CD4-positive, alpha-beta memory T cell (primary cell): ENCODE measurements around the gene HMGCR. TPM values are rescaled to one million over a fixed set of nuclear protein-coding genes. Genes with fewer than 3 reads are reported as not detected.
"Not testable (repeated sequence)": the region's sequence is repeated elsewhere in the genome, so short reads cannot be mapped to it uniquely, and the experiment has no call there.

Experiments
- CTCF ChIA-PET: fragments of 350-600 bp; sonication (Branson Sonifier 250); formaldehyde crosslinking; loops from one replicate; lab custom pipeline; 2021; ENCODE audit warnings: inconsistent platforms; ENCODE audit not compliant: partially characterized antibody; lab: Charles Lee
- POLR2A ChIA-PET: fragments of 350-600 bp; sonication (Branson Sonifier 250); formaldehyde crosslinking; loops from one replicate; lab custom pipeline; 2021; ENCODE audit not compliant: partially characterized antibody; lab: Charles Lee
- DNase-seq, 5 donors: peaks; one replicate each; pipeline versions ENCODE4 v3.0.0 to v3.0.0-alpha.2; 2020 to 2022; ENCODE audit warnings: mixed read lengths in 1 of 5
- H3K27ac ChIP-seq: one replicate; pipeline ENCODE4 v1.7.0; 2013; ENCODE audit warnings: low read depth, low read length
- H3K27me3 ChIP-seq: 2 replicates; pipeline ENCODE4 v1.7.0; 2013; ENCODE audit warnings: mild to moderate bottlenecking, low read length, moderate library complexity; ENCODE audit not compliant: insufficient read depth
- H3K36me3 ChIP-seq: 2 replicates; pipeline ENCODE4 v1.7.0; 2013; ENCODE audit warnings: mild to moderate bottlenecking, low read length, moderate library complexity; ENCODE audit not compliant: insufficient read depth
- H3K4me1 ChIP-seq: 2 replicates; pipeline ENCODE4 v1.7.0; 2013; ENCODE audit warnings: mild to moderate bottlenecking, low read length, moderate library complexity; ENCODE audit not compliant: insufficient read depth
- H3K4me3 ChIP-seq, 2 donors: one replicate each; pipeline ENCODE4 v1.7.0; 2013; ENCODE audit warnings: low read length in 2 of 2, mild to moderate bottlenecking in 1 of 2
- H3K9me3 ChIP-seq, 2 donors: one replicate each; pipeline ENCODE4 v1.7.0; 2013; ENCODE audit warnings: low read length in 2 of 2, control low read depth in 1 of 2; ENCODE audit not compliant: control insufficient read depth in 1 of 2
- H3K27ac Mint-ChIP-seq, 7 donors: one replicate each; pipeline ENCODE4 v1.8.0; 2020 to 2021; ENCODE audit warnings: mixed read lengths in 7 of 7, mild to moderate bottlenecking in 6 of 7, inconsistent platforms in 3 of 7, moderate library complexity in 3 of 7
- H3K27me3 Mint-ChIP-seq, 2 donors: one replicate each; pipeline ENCODE4 v1.8.0; 2020 to 2021; ENCODE audit warnings: mixed read lengths in 2 of 2
- H3K36me3 Mint-ChIP-seq, 2 donors: one replicate each; pipeline ENCODE4 v1.8.0; 2020 to 2021; ENCODE audit warnings: mixed read lengths in 2 of 2, inconsistent platforms in 1 of 2, mild to moderate bottlenecking in 1 of 2
- H3K4me1 Mint-ChIP-seq, 4 donors: one replicate each; pipeline ENCODE4 v1.8.0; 2020 to 2021; ENCODE audit warnings: mixed read lengths in 4 of 4, mild to moderate bottlenecking in 1 of 4
- H3K4me3 Mint-ChIP-seq, 8 donors: one replicate each; pipeline ENCODE4 v1.8.0; 2020 to 2021; ENCODE audit warnings: mixed read lengths in 8 of 8, mild to moderate bottlenecking in 7 of 8, moderate library complexity in 6 of 8, inconsistent platforms in 3 of 8
- H3K9me3 Mint-ChIP-seq, 8 donors: one replicate each; pipeline ENCODE4 v1.8.0; 2020 to 2021; ENCODE audit warnings: mixed read lengths in 8 of 8, mild to moderate bottlenecking in 5 of 8, inconsistent platforms in 3 of 8, moderate library complexity in 1 of 8
- intact Hi-C: fragments of 100-400 bp; cut with micrococcal nuclease; formaldehyde crosslinking; loops from one replicate; pipeline ENCODE4 v1.15.1; 2023
- polyA plus RNA-seq, 2 donors: library from polyadenylated mRNA; unstranded; fragments of 300-500 nt; fragmentation: Illumina TruSeq; gene quantifications; one replicate each; pipeline ENCODE4 v1.2.3, GENCODE V29; 2021
- total RNA-seq, 2 experiments: library from RNA; stranded (reverse); gene quantifications; one replicate each; pipeline ENCODE4 v1.2.3, GENCODE V29; 2021

Gene HMGCR
- total and polyA plus RNA-seq, 4 experiments from 2014 or later: 8.3 to 43.0 (median 25.5) TPM

GRCh38 chr5:75319148-75319547 is 17.9 kb upstream of the HMGCR start:
- intact Hi-C loops, H3K36me3 Mint-ChIP-seq, H3K4me3 Mint-ChIP-seq, H3K4me1 ChIP-seq, H3K9me3 Mint-ChIP-seq, H3K4me1 Mint-ChIP-seq, DNase-seq, H3K36me3 ChIP-seq, H3K9me3 ChIP-seq, H3K27ac ChIP-seq, POLR2A ChIA-PET, H3K27ac Mint-ChIP-seq, H3K27me3 ChIP-seq, H3K27me3 Mint-ChIP-seq, CTCF ChIA-PET, H3K4me3 ChIP-seq: not testable (repeated sequence)

GRCh38 chr5:75319638-75320037 is 17.4 kb upstream of the HMGCR start:
- Histone ChIP-seq H3K9me3 (no peaks in the 10 kb centered on the region), H3K4me1 (no peaks in the 10 kb centered on the region), H3K27me3 (no peaks in the 10 kb centered on the region), H3K36me3 (no peaks in the 10 kb centered on the region), H3K27ac (no peak overlapping the region), H3K4me3 (no peak overlapping the region)
- H3K27ac Mint-ChIP-seq: no peak overlapping the region
- peaks cover 2 to 8% of the 10 kb centered on the region in 2 donors for H3K27me3 Mint-ChIP-seq
- H3K36me3 Mint-ChIP-seq: no peaks in the 10 kb centered on the region
- ChIA-PET POLR2A (no interaction called here), CTCF (no interaction called here)
- no peak for DNase-seq
- intact Hi-C loops: no loop called here
- H3K9me3 Mint-ChIP-seq: no peaks in the 10 kb centered on the region
- H3K4me3 Mint-ChIP-seq: no peak overlapping the region
- no peaks in the 10 kb centered on the region for H3K4me1 Mint-ChIP-seq

- H3K4me1 Mint-ChIP-seq: peaks cover 0 to 4% (median 0%) of the 10 kb centered on the region in 4 donors
- intact Hi-C loops: no loop called here
- peaks cover 2 to 12% of the 10 kb centered on the region in 2 donors for H3K27me3 Mint-ChIP-seq
- POLR2A ChIA-PET: no interaction called here
- no peak overlapping the region for H3K27ac ChIP-seq
- no peak overlapping the region for H3K4me3 ChIP-seq
- no peaks in the 10 kb centered on the region for H3K9me3 Mint-ChIP-seq
- no peaks in the 10 kb centered on the region for H3K4me1 ChIP-seq
- no peaks in the 10 kb centered on the region for H3K27me3 ChIP-seq
- H3K36me3 Mint-ChIP-seq: no peaks in the 10 kb centered on the region
- H3K4me3 Mint-ChIP-seq: no peak overlapping the region
- CTCF ChIA-PET: no interaction called here
- no peak overlapping the region for H3K27ac Mint-ChIP-seq
- no peaks in the 10 kb centered on the region for H3K9me3 ChIP-seq
- H3K36me3 ChIP-seq: no peaks in the 10 kb centered on the region
- no peak for DNase-seq
Measured at GRCh38 chr5:75320371-75320770, 16.6 kb upstream of the HMGCR start.

GRCh38 chr5:75322066-75322465 is 15.0 kb upstream of the HMGCR start:
- Histone ChIP-seq H3K27me3 (no peaks in the 10 kb centered on the region), H3K4me1 (no peaks in the 10 kb centered on the region), H3K36me3 (no peaks in the 10 kb centered on the region), H3K4me3 (no peak overlapping the region), H3K27ac (no peak overlapping the region), H3K9me3 (no peaks in the 10 kb centered on the region)
- DNase-seq: no peak
- intact Hi-C loops: no loop called here
- H3K27me3 Mint-ChIP-seq: peaks cover 2 to 13% of the 10 kb centered on the region in 2 donors
- peak overlapping the region in 1 of 7 donors; percentile 35 for H3K27ac Mint-ChIP-seq
- ChIA-PET CTCF (no interaction called here), POLR2A (no interaction called here)
- no peaks in the 10 kb centered on the region for H3K36me3 Mint-ChIP-seq
- peaks cover 0 to 4% (median 0%) of the 10 kb centered on the region in 4 donors for H3K4me1 Mint-ChIP-seq
- no peaks in the 10 kb centered on the region for H3K9me3 Mint-ChIP-seq
- no peak overlapping the region for H3K4me3 Mint-ChIP-seq

GRCh38 chr5:75324791-75325190 is 12.2 kb upstream of the HMGCR start:
- Histone ChIP-seq H3K4me3 (no peak overlapping the region), H3K27ac (no peak overlapping the region), H3K27me3 (no peaks in the 10 kb centered on the region), H3K9me3 (no peaks in the 10 kb centered on the region), H3K36me3 (no peaks in the 10 kb centered on the region), H3K4me1 (no peaks in the 10 kb centered on the region)
- Mint-ChIP-seq H3K36me3 (no peaks in the 10 kb centered on the region), H3K27ac (no peak overlapping the region), H3K27me3 (peaks cover 2 to 11% of the 10 kb centered on the region in 2 donors), H3K4me3 (no peak overlapping the region), H3K4me1 (peaks cover 0 to 4% (median 0%) of the 10 kb centered on the region in 4 donors), H3K9me3 (no peaks in the 10 kb centered on the region)
- POLR2A ChIA-PET: no interaction called here
- intact Hi-C loops: no loop called here
- no peak for DNase-seq
- CTCF ChIA-PET: interaction anchor here (1.0 kb wide), 1 partner anchor 12 kb away, joined by 3 read pairs; no protein-coding TSS in a partner anchor

- Mint-ChIP-seq H3K27ac (no peak overlapping the region), H3K36me3 (no peaks in the 10 kb centered on the region), H3K27me3 (peaks cover 2 to 10% of the 10 kb centered on the region in 2 donors), H3K4me3 (no peak overlapping the region), H3K4me1 (peaks cover 0 to 4% (median 0%) of the 10 kb centered on the region in 4 donors), H3K9me3 (no peaks in the 10 kb centered on the region)
- no peaks in the 10 kb centered on the region for H3K4me1 ChIP-seq
- H3K36me3 ChIP-seq: no peaks in the 10 kb centered on the region
- H3K4me3 ChIP-seq: no peak overlapping the region
- no peaks in the 10 kb centered on the region for H3K27me3 ChIP-seq
- no peak for DNase-seq
- H3K9me3 ChIP-seq: no peaks in the 10 kb centered on the region
- H3K27ac ChIP-seq: no peak overlapping the region
- ChIA-PET POLR2A (no interaction called here), CTCF (no interaction called here)
- intact Hi-C loops: no loop called here
Measured at GRCh38 chr5:75325242-75325641, 11.8 kb upstream of the HMGCR start.

GRCh38 chr5:75330404-75330803 is 6.6 kb upstream of the HMGCR start:
- no peaks in the 10 kb centered on the region for H3K36me3 Mint-ChIP-seq
- no peaks in the 10 kb centered on the region for H3K36me3 ChIP-seq
- no peak overlapping the region for H3K4me3 Mint-ChIP-seq
- no peaks in the 10 kb centered on the region for H3K4me1 ChIP-seq
- no peaks in the 10 kb centered on the region for H3K27me3 Mint-ChIP-seq
- H3K4me3 ChIP-seq: no peak overlapping the region
- H3K9me3 ChIP-seq: no peaks in the 10 kb centered on the region
- H3K27me3 ChIP-seq: no peaks in the 10 kb centered on the region
- intact Hi-C loops: loop anchor here (10.0 kb wide), 1 partner anchor 396 kb away; no protein-coding TSS in a partner anchor
- ChIA-PET POLR2A (no interaction called here), CTCF (interaction anchor here (1.7 kb wide), 1 partner anchor 93 kb away, joined by 6 read pairs; the partner anchor contains the start of gene ANKRD31)
- H3K9me3 Mint-ChIP-seq: no peaks in the 10 kb centered on the region
- H3K27ac ChIP-seq: no peak overlapping the region
- H3K4me1 Mint-ChIP-seq: no peaks in the 10 kb centered on the region
- H3K27ac Mint-ChIP-seq: no peak overlapping the region
- DNase-seq: no peak
